A673 (cell line): ENCODE results near the gene C10orf90. TPM values are rescaled to one million over a fixed set of nuclear protein-coding genes. Genes with fewer than 3 reads are reported as not detected.

ENCODE experiments used
- BruUV-seq: library from RNA; stranded (reverse); fragments of 400-500 nt; replicated peaks from 2 replicates; lab custom pipeline; 2021; lab: Mats Ljungman, UMichigan
- CTCF ChIA-PET: fragments of 300-600 bp; sonication (Branson Sonifier 250); formaldehyde crosslinking; loops from one replicate; lab custom pipeline; 2022; ENCODE audit warnings: antibody characterized with exemption; lab: Charles Lee
- POLR2A ChIA-PET: fragments of 300-600 bp; sonication (Branson Sonifier 250); formaldehyde crosslinking; loops from one replicate; lab custom pipeline; 2022; ENCODE audit warnings: antibody characterized with exemption; ENCODE audit not compliant: low non-redundant PET; lab: Charles Lee
- DNase-seq: peaks from one replicate; pipeline ENCODE4 v3.0.0-alpha.2; 2015; ENCODE audit warnings: low spot score
- H3K27ac ChIP-seq: fragments of 200-600 bp; sonication (generic); 2 replicates; pipeline ENCODE4 v1.5.1; 2016; ENCODE audit warnings: mixed run types, low read depth, mild to moderate bottlenecking, mixed read lengths, antibody characterized with exemption, low read length; ENCODE audit not compliant: poor library complexity, severe bottlenecking
- H3K27me3 ChIP-seq: fragments of 200-600 bp; sonication (generic); replicated peaks from 2 replicates; pipeline ENCODE4 v1.6.1; 2017; ENCODE audit warnings: mixed run types, low read depth, mild to moderate bottlenecking, mixed read lengths, antibody characterized with exemption, low read length; ENCODE audit not compliant: insufficient read depth, poor library complexity
- H3K36me3 ChIP-seq: fragments of 200-600 bp; sonication (generic); 2 replicates; pipeline ENCODE4 v1.6.1; 2016; ENCODE audit warnings: mixed run types, mild to moderate bottlenecking, mixed read lengths, antibody characterized with exemption, low read length; ENCODE audit not compliant: insufficient read depth, poor library complexity, severe bottlenecking
- H3K4me1 ChIP-seq: fragments of 200-600 bp; sonication (generic); 2 replicates; pipeline ENCODE4 v1.6.1; 2017; ENCODE audit warnings: mixed run types, mild to moderate bottlenecking, mixed read lengths, antibody characterized with exemption, low read length; ENCODE audit not compliant: insufficient read depth, poor library complexity, severe bottlenecking
- H3K4me3 ChIP-seq: fragments of 200-600 bp; sonication (generic); 2 replicates; pipeline ENCODE4 v1.5.1; 2016; ENCODE audit warnings: low read depth, mixed run types, mild to moderate bottlenecking, mixed read lengths, low read length; ENCODE audit not compliant: poor library complexity, severe bottlenecking
- H3K9me3 ChIP-seq: fragments of 200-600 bp; sonication (generic); 2 replicates; pipeline ENCODE4 v1.6.1; 2016; ENCODE audit warnings: mixed run types, low read depth, mild to moderate bottlenecking, mixed read lengths, antibody characterized with exemption, low read length; ENCODE audit not compliant: poor library complexity, severe bottlenecking
- EZH2 ChIP-seq: fragments of 200-600 bp; sonication (generic); IDR thresholded peaks from 2 replicates; pipeline ENCODE4 v1.6.1; 2017; ENCODE audit warnings: borderline replicate concordance, low read depth, mild to moderate bottlenecking, mixed read lengths, antibody characterized with exemption, low read length; ENCODE audit not compliant: poor library complexity, severe bottlenecking
- intact Hi-C: fragments of 100-400 bp; cut with micrococcal nuclease; formaldehyde crosslinking; loops from one replicate; pipeline ENCODE4 v1.10.0; 2022; ENCODE audit not compliant: unreplicated experiment
- total RNA-seq: library from RNA; stranded (reverse); gene quantifications from 2 replicates; pipeline ENCODE4 v1.2.3, GENCODE V29; 2021
- TF ChIP-seq, protein P1 (sequence below): fragments of 300-800, 200-600 bp; sonication (generic); conservative IDR thresholded peaks from 2 replicates; pipeline ENCODE4 v1.5.1; 2017; ENCODE audit warnings: low read depth, mild to moderate bottlenecking, antibody characterized with exemption, low read length, moderate library complexity, mixed read lengths

The C10orf90 gene
- total RNA-seq, 1 experiment from 2014 or later: not detected

GRCh38 chr10:126480648-126481047, 189.8 kb downstream of the C10orf90 start:
- ChIA-PET CTCF (no interaction called here), POLR2A (no interaction called here)
- Histone ChIP-seq H3K9me3 (no peaks in the 10 kb centered on the region), H3K36me3 (no peaks in the 10 kb centered on the region), H3K4me3 (no peak overlapping the region), H3K27me3 (no peaks in the 10 kb centered on the region), H3K4me1 (no peaks in the 10 kb centered on the region), H3K27ac (no peak overlapping the region)
- intact Hi-C loops: no loop called here
- no peak for TF ChIP-seq EZH2
- TF ChIP-seq, protein P1, sequence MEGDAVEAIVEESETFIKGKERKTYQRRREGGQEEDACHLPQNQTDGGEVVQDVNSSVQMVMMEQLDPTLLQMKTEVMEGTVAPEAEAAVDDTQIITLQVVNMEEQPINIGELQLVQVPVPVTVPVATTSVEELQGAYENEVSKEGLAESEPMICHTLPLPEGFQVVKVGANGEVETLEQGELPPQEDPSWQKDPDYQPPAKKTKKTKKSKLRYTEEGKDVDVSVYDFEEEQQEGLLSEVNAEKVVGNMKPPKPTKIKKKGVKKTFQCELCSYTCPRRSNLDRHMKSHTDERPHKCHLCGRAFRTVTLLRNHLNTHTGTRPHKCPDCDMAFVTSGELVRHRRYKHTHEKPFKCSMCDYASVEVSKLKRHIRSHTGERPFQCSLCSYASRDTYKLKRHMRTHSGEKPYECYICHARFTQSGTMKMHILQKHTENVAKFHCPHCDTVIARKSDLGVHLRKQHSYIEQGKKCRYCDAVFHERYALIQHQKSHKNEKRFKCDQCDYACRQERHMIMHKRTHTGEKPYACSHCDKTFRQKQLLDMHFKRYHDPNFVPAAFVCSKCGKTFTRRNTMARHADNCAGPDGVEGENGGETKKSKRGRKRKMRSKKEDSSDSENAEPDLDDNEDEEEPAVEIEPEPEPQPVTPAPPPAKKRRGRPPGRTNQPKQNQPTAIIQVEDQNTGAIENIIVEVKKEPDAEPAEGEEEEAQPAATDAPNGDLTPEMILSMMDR: no peak
- no peak for DNase-seq
- no TSS peak for BruUV-seq

- Histone ChIP-seq H3K36me3 (no peaks in the 10 kb centered on the region), H3K27me3 (no peaks in the 10 kb centered on the region), H3K27ac (no peak overlapping the region), H3K4me3 (no peak overlapping the region), H3K4me1 (no peaks in the 10 kb centered on the region), H3K9me3 (no peaks in the 10 kb centered on the region)
- no peak for TF ChIP-seq EZH2
- TF ChIP-seq, protein P1: no peak
- no peak for DNase-seq
- CTCF ChIA-PET: no interaction called here
- intact Hi-C loops: no loop called here
- no TSS peak for BruUV-seq
- POLR2A ChIA-PET: no interaction called here
Measured at GRCh38 chr10:126479280-126479895, 191.1 kb downstream of the C10orf90 start.

- H3K36me3 ChIP-seq: no peaks in the 10 kb centered on the region
- intact Hi-C loops: no loop called here
Measured at GRCh38 chr10:126478546-126478945, 191.9 kb downstream of the C10orf90 start.

More at GRCh38 chr10:126478546-126478945, 191.9 kb downstream of the C10orf90 start:
- POLR2A ChIA-PET: no interaction called here
- no peaks in the 10 kb centered on the region for H3K27me3 ChIP-seq
- H3K9me3 ChIP-seq: no peaks in the 10 kb centered on the region
- no peak overlapping the region for H3K27ac ChIP-seq
- CTCF ChIA-PET: no interaction called here
- DNase-seq: no peak
- TF ChIP-seq EZH2: no peak
- TF ChIP-seq, protein P1: no peak
- no peak overlapping the region for H3K4me3 ChIP-seq
- H3K4me1 ChIP-seq: no peaks in the 10 kb centered on the region
- no TSS peak for BruUV-seq
